NCI-H748 (cell line): ENCODE results near the gene MAPKAPK5.
"Not testable (repeated sequence)": the region's sequence is repeated elsewhere in the genome, so short reads cannot be mapped to it uniquely, and the experiment has no call there.

Source experiments
- DNase-seq: peaks from one replicate; lab custom pipeline; 2025; ENCODE audit not compliant: unreplicated experiment; lab: John Stamatoyannopoulos, UW

The MAPKAPK5 gene

DNA sequence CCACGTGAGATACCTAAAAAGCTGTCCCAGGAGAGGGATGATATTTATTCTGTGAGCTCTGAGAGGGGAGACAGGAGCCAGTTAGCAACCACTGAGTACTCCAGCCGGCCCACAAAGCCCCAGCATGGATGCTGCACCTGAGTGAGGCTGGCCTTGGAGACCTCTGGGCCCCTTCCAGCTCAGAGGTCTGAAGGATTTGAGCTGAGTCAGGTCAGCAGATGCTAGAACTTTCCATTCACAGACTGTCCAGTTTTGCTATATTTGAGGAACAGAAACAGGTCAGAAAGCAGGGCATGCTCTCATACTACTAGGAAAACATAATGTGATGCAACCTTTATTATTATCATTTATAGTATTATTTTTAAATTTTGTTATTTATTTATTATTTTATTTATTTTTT is 15.0 kb upstream of the MAPKAPK5 start:
- no peak for DNase-seq

DNA sequence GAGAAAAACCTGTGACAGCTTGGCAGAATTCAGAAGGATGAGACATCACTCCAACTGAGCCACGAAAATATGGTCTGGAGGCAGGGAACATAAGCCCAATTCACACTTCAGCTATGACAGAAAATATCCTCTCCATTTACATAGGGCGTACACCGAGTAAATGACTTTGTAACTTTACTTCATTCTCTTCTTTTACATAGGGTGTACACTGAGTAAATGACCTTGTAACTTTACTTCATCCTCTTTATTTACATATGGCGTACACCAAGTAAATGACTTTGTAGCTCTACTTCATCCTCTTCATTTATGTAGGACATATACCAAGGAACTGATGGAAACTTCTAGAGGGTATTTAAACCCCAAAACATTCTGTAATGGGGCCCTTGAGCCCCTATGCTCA is 14.1 kb upstream of the MAPKAPK5 start:
- no peak for DNase-seq

DNA sequence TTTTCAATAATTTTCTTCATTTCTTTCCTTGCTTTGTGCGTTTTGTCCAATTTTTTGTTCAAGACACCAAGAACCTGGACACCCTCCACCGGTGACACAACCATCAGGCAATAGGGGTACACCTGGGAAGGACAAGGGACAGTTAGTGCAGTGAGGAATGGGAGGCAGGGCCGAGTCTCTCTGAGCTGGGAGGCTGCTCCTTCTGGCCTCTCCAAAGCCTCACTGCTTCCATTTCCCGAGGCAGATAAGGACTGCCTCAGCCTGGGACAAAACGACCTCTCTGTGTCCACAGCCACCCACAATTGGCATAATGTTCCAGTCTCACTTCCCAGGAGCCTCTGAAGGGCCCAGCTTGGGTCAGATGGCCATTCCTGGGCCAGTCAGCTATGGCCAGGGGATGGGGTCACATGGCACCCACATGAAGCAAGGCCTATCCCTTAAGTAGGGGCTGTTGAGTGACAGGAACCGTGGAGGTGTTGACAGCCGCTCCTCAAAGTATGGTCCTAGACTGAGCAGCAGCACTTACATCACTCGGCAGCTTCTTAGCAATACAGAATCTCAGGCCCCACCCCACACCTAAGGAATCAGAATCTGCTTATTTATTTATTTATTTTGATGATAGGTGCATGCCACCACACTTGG is 13.6 kb upstream of the MAPKAPK5 start:
- DNase-seq: no peak

DNA sequence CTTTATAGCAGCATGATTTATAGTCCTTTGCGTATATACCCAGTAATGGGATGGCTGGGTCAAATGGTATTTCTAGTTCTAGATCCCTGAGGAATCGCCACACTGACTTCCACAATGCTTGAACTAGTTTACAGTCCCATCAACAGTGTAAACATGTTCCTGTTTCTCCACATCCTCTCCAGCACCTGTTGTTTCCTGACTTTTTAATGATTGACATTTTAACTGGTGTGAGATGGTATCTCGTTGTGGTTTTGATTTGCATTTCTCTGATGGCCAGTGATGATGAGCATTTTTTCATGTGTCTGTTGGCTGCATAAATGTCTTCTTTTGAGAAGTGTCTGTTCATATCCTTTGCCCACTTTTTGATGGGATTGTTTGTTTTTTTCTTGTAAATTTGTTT is 12.4 kb upstream of the MAPKAPK5 start:
- DNase-seq: not testable (repeated sequence)

DNA sequence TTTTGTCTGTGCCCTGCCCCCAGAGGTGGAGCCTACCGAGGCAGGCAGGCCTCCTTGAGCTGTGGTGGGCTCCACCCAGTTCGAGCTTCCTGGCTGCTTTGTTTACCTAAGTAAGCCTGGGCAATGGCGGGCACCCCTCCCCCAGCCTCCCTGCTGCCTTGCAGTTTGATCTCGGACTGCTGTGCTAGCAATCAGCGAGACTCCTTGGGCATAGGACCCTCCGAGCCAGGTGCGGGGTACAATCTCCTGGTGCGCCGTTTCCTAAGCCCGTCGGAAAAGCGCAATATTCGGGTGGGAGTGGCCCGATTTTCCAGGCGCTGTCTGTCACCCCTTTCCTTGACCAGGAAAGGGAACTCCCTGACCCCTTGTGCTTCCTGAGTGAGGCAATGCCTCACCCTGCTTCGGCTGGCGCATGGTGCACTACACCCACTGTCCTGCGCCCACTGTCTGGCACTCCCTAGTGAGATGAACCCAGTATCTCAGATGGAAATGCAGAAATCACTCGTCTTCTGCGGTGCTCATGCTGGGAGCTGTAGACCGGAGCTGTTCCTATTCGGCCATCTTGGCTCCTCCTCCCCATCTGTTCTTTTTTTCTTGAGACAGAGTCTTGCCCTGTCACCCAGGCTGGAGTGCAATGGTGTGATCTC is 7.2 kb upstream of the MAPKAPK5 start:
- DNase-seq: not testable (repeated sequence)

DNA sequence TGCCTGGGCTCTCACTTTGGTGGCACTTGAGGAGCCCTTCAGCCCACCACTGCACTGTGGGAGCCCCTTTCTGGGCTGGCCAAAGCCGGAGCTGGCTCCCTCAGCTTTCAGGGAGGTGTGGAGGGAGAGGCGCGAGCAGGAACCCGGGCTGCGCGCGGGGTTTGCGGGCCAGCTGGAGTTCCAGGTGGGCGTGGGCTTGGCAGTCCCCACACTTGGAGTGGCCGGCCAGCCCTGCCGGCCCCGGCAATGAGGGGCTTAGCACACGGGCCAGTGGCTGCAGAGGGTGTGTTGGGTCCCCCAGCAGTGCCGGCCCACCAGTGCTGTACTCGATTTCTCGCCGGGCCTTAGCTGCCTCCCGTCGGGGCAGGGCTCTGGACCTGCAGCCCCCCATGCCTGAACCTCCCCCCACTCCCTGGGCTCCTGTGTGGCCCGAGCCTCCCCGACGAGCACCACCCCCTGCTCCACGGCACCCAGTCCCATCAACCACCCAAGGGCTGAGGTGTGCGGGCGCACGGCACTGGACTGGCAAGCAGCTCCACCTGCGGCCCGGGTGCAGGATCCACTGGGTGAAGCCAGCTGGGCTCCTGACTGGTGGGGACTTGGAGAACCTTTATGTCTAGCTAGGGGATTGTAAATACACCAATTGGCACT is 6.4 kb upstream of the MAPKAPK5 start:
- DNase-seq: not testable (repeated sequence)

DNA sequence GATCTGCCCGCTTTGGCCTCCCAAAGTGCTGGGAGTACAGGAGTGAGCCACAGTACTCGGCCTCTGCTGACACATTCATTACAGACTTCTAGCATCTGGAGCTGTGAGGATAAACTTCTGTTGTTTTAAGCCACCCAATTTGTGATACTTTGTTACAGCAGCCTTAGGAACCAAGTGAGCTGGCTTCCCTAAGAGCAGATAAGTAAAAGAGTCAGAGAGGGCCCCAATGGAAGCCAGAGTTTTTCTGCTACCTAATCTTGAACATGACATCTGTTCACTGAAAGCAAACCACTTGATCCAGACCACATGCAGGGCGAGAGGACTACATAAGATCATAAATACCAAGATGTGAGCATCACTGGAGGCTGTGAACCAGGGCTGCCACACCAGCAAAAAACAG is 3.7 kb upstream of the MAPKAPK5 start:
- no peak for DNase-seq

DNA sequence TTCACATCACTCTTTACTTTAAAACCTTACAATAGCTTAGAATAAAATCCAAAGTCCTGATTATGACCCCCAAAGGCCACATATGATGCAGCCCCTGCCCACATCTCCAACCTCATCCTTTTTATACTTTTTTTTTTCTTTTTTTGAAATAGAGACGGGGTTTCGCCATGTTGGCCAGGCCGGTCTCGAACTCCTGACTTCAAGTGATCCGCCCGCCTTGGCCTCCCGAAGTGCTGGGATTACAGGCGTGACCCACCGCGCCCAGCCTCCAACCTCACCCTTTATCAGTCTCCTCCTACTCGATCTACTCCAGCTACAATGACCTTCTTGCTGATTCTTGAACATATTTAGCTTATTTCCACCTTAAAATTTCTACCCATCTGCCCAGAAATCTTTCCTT is 1.2 kb upstream of the MAPKAPK5 start:
- no peak for DNase-seq

DNA sequence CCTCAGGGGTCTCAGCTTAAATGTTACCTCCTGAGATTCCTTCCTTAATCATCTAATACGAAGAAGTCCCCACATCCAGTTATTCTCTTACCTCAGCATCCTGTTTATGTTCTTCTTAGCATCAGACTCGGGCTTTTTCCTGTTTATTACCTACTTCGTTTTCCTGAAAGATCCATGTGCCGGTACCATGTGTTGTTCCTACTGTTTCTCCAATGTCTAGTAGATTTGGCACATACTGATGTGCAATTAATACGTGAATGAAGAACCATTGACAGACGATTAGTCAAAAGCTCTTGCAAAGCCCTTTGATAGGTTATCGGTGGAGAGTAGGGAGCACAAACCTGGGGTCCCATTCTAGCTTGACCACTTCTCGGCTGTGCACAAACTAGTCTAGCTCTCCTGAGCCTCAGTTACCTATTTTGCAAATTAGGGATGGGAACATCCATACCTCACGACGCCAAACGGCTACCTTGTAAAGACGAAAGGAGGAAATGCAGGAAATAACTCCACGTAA is 735 bp upstream of the MAPKAPK5 start:
- peak; percentile 59 for DNase-seq

DNA sequence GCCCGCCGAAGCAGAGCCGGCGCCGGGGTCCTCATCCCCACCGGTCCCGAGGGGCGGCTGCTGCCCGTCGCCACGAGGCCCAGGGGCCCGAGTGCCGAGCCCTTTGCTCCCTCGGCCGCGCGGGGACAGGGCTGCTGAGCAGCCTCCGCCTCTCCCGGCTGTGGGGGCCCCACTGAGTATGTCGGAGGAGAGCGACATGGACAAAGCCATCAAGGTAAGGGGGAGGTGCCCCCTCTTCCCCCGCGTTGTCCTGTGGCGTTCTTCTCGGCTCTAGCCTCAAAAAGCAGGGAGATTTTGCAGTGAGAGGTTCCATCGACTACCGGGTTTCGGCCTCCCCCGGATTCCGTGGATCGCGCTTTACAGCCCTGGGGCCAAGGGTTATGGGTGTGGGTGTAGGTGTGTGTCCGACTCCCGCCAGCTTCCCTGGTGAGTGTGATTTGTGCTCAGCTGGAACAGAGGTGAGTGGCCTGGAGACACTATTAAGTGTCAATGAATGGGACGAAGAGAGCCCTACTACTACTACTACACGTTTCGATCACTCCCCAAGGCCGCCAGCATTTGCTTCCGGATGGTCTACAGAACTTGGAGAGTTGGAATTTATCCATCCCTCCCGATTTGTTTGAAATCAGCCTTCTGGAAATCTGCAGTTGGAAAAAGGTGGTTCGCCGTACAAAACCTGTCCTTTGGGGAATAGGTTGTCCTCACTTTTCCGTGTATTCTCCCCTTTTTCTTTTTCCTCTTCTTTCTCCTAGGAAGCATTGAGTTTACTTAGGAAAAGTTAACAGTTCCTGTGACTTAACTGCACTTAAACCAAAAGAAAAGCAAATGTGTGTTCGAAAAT is 748 bp downstream of the MAPKAPK5 start:
- DNase-seq: peak; percentile 42

DNA sequence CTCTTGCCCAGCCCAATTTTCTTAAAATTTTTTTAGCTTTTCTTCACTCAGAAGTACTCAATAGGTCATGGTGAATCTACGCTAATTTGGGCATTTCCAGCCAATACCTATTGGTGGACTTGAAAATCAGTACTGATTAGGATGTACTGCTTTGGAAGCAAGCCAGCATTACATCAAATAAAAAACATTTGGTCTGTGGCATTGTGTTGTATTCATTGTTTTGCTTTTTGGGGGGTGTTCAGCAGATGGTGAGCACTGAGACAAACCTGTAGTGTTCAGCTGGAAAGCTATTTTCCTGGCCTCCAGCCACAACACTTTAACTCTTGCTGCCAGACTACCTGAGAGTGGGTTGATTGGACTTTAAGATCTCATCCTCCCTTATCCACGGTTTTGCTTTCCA is 4.0 kb downstream of the MAPKAPK5 start:
- no peak for DNase-seq

DNA sequence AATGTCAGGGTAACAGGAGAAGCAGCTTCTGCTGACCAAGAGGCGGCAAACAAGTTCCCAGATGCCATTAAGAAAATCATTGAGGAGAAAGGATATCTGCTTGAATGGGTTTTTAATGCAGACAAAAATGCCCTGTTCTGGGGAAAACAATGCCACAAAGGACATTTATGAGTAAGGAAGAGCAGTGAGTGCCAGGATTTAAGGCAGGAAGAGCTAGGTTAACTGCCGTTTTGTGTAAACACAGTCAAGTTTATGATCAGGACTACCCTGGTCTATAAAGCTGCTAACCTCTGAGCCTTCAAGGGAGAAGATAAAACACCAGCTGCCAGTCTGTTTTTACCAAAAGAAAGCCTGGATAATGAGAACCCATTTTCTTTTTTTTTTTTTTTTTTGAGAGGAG is 8.5 kb downstream of the MAPKAPK5 start:
- no peak for DNase-seq

DNA sequence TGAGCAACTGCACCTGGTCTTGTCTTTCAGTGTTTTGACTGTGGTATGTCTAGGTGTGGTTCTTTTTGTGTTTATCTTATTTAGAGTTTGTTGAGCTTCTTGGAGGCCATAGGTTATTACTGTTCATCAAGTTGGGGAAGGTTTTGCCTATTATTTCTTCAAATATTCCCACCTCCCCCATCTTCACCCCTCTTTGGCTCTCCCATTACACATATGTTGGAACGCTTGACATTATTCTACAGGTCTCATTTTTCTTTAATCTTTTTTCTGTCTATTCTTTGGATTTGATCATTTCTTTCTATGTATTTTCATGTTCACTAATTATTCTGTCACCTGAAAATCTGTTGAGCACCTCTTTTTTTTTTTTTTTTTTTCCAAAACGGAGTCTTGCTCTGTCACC is 16.2 kb downstream of the MAPKAPK5 start:
- no peak for DNase-seq

DNA sequence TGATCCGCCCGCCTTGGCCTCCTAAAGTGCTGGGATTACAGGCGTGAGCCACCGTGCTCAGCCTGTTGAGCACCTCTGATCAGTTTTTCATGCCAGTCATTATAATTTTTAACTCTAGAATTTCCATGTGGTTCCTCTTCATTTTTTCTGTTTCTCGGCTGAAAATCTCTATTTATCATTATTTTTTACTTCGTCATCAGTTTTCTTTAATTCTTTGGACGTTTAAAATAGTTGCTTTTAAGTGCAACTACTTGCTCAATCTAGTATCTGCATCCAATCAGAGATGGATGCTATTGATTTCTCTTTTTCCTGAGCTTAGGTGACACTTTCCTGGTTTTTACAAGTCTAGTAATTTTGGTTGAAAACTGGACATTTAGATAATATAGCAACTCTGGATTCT is 16.8 kb downstream of the MAPKAPK5 start:
- DNase-seq: no peak

DNA sequence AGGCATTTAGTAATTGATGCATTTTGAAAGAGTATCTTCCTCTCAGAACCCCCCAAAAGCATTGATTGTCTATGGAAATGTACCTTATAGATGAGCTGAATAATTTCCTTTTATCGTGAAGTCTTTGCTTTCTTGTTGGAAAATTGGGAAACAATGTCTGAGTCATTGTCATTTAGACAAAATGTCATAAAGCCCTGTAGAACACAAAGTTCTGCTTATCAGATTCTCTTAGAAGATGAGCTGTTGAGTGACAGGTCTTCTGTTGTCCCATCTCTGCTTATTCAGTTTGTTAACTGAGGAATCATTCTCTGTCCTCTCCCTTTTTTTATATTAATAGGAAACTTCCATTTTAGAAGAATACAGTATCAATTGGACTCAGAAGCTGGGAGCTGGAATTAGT is 22.9 kb downstream of the MAPKAPK5 start:
- DNase-seq: no peak

DNA sequence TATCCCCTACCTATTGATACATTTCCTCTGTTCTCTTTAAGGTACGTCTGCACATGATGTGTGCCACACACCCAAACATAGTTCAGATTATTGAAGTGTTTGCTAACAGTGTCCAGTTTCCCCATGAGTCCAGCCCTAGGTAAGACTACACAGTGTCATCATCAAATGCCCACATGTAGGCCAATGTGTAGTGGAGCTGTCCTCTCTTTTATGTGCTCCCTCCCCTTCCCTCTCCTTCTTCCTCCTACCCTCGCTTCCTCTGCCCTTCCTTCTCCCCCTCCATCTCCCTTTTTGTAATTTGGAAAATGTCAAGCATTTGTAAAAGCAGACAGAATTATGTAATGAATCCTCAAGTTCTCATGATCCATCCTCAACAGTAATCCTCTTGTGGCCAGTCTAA is 25.5 kb downstream of the MAPKAPK5 start:
- no peak for DNase-seq

DNA sequence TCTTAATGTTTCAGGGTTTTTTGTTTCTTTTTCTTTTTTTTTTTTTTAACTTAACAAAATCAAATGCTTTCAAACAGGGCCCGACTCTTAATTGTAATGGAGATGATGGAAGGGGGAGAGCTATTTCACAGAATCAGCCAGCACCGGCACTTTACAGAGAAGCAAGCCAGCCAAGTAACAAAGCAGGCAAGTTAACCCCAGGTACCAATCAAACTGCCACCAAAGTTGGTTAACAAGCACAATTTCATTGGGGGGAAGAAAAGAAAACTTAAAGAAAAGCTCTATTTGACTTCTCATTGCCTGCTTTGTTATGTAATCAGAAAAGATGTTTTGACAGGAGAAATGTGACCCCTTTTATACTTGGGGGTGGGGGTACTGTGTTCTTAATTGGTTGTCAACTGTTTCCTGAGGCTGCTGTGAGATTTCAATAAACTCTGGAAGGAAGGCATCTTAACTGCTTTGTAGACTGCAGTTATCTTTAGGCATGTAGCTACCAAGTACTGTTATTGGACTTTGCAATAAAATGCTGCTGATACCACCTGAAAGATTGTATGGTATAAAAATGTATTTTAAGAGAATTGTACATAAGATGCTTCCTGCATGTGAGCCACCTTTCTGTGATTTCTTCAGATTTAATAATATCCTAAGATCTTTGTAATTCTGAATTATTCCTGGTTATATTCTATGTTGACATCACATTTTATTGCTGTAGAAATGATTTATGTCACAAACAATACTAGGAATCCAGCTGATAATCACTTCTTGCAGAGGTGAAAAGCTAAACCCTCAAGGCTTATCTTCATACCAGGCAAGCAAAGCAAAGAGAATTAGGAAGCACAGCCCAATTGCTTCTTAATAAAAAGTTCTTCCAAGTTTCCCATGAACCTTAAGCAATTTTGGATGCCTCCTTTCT is 26.9 kb downstream of the MAPKAPK5 start:
- DNase-seq: no peak

DNA sequence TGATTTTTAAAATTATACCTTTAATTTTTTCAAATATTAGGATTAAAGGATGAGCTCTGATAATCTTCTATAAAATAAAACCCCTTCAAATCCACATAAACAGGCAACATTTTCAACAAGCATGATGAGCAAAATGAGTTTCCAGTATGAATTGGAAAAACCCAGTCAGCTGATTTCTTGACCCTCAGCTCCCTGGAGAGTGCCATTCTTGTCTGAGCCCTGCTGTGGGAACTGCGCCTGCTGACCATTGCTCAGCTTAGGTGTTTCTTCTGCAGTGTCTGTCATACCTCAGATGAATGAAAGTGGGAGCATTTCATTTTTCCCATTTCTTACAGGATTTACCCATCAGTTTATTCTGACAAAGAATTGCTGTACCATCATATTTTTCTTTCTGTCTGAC is 27.6 kb downstream of the MAPKAPK5 start:
- no peak for DNase-seq

DNA sequence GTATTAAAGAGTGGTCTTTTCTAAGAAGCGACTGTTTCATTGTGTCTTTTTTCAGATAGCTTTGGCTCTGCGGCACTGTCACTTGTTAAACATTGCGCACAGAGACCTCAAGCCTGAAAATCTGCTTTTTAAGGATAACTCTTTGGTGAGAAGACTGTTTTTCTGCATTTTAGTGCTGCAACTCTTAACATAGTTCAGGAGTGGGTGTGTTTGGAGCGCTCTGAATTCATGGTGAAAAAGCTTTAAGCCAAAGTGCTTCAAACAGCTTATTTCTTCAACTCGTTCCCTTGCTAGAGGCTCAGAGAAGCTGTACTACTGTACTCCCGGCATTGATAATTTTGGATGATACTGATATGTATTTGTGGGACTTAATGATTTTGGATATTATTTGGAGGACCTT is 28.2 kb downstream of the MAPKAPK5 start:
- DNase-seq: no peak

DNA sequence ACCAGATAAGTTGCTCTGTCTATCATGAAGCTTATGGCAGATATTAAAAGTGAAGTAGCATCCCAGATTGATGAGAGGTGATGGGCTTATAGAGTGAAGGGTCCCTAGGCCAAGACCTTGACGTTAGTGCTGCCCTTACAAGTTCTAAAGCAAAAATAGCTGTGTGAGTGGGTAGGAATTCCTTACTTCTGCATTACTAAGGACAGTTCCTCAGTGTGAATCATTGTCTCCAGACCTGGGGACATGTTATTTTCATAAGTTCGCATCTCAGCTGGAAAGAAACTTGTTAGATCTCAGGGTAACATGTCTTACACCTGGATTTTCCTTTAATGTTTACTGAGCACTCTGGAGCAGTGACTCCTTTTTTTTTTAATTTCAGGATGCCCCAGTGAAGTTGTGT is 28.7 kb downstream of the MAPKAPK5 start:
- no peak for DNase-seq
